T-helper 2 cell (primary cell): ENCODE data around the gene MID1IP1.
A peak's percentile ranks its signal among the peaks of the same experiment; 100 is the strongest.

Experiments
- DNase-seq, 5 experiments: peaks; one replicate each; pipeline versions ENCODE4 v3.0.0 to v3.0.0-alpha.2; 2012 to 2022
- total RNA-seq, 2 donors: gene quantifications; one replicate each; lab custom pipeline; 2026; lab: John Stamatoyannopoulos, UW

MID1IP1 gene
- 42.6 to 56.7 reads per million in 2 donors for total RNA-seq

GRCh38 chrX:38800981-38801845 lies at the start of gene MID1IP1:
TSS of gene MID1IP1 (plus strand) at chrX:38801459. CDS start at chrX:38804947, 3,488 bp downstream.
- peak; percentile 31 to 90 (median 55) for DNase-seq

- peak in 3 of 5 experiments; percentile 1 to 47 (median 3) for DNase-seq
Observed at GRCh38 chrX:38754102-38754790, 47.0 kb upstream of the MID1IP1 start.

GRCh38 chrX:38754818-38755718 lies 46.2 kb upstream of the MID1IP1 start:
- no peak for DNase-seq

GRCh38 chrX:38760883-38761282 lies 40.4 kb upstream of the MID1IP1 start:
- peak in 1 of 5 experiments; percentile 4 for DNase-seq

- DNase-seq = peak in 1 of 5 experiments; percentile 30
Observed at GRCh38 chrX:38768079-38768478, 33.2 kb upstream of the MID1IP1 start.

- no peak for DNase-seq
Observed at GRCh38 chrX:38770152-38770551, 31.1 kb upstream of the MID1IP1 start.

- DNase-seq = no peak
Observed at GRCh38 chrX:38774249-38774648, 27.0 kb upstream of the MID1IP1 start.

- no peak for DNase-seq
Observed at GRCh38 chrX:38796946-38797345, 4.3 kb upstream of the MID1IP1 start.

- DNase-seq = no peak
Observed at GRCh38 chrX:38798956-38799355, 2.3 kb upstream of the MID1IP1 start.

GRCh38 chrX:38799995-38800580 lies 1.2 kb upstream of the MID1IP1 start:
- DNase-seq = peak in 1 of 5 experiments; percentile 32

GRCh38 chrX:38803243-38803587 lies 2.0 kb downstream of the MID1IP1 start:
- DNase-seq = no peak

- DNase-seq = peak; percentile 20 to 79 (median 42)
Observed at GRCh38 chrX:38803588-38804431, 2.6 kb downstream of the MID1IP1 start.

- DNase-seq = no peak
Observed at GRCh38 chrX:38804432-38804681, 3.1 kb downstream of the MID1IP1 start.

- DNase-seq = peak in 1 of 5 experiments; percentile 52
Observed at GRCh38 chrX:38804682-38805431, 3.6 kb downstream of the MID1IP1 start.

- peak in 4 of 5 experiments; percentile 40 to 83 (median 58) for DNase-seq
Observed at GRCh38 chrX:38805432-38806389, 4.5 kb downstream of the MID1IP1 start.

- peak in 1 of 5 experiments; percentile 24 for DNase-seq
Observed at GRCh38 chrX:38806875-38807621, 5.8 kb downstream of the MID1IP1 start.

- DNase-seq = no peak
Observed at GRCh38 chrX:38807873-38808272, 6.6 kb downstream of the MID1IP1 start.

GRCh38 chrX:38811515-38812243 lies 10.4 kb downstream of the MID1IP1 start:
- peak in 2 of 5 experiments; percentile 33 to 67 for DNase-seq
